DMS114 treated with DMSO at 0.1 percent for 48 hours (cell line): ENCODE measurements around the gene SPECC1.
"Not testable (repeated sequence)": the region's sequence is repeated elsewhere in the genome, so short reads cannot be mapped to it uniquely, and the experiment has no call there.

Experiments used
- DNase-seq: peaks from one replicate; lab custom pipeline; 2025; ENCODE audit not compliant: unreplicated experiment; lab: John Stamatoyannopoulos, UW

Gene SPECC1

GRCh38 chr17:20170085-20170484 is 160.9 kb downstream of the SPECC1 start:
- DNase-seq: no peak

GRCh38 chr17:20171741-20172365 is 162.7 kb downstream of the SPECC1 start:
- no peak for DNase-seq

- no peak for DNase-seq
Observed at GRCh38 chr17:20172376-20172775, 163.2 kb downstream of the SPECC1 start.

- DNase-seq: no peak
Observed at GRCh38 chr17:20173091-20173490, 163.9 kb downstream of the SPECC1 start.

GRCh38 chr17:20174588-20175265 is 165.6 kb downstream of the SPECC1 start:
- no peak for DNase-seq

- DNase-seq: no peak
Observed at GRCh38 chr17:20179041-20179440, 169.9 kb downstream of the SPECC1 start.

- DNase-seq: no peak
Observed at GRCh38 chr17:20180661-20181060, 171.5 kb downstream of the SPECC1 start.

GRCh38 chr17:20184181-20184580 is 175.0 kb downstream of the SPECC1 start:
- no peak for DNase-seq

- DNase-seq: no peak
Observed at GRCh38 chr17:20184977-20185619, 175.9 kb downstream of the SPECC1 start.

GRCh38 chr17:20187049-20187448 is 177.9 kb downstream of the SPECC1 start:
- no peak for DNase-seq

GRCh38 chr17:20189302-20189701 is 180.1 kb downstream of the SPECC1 start:
- no peak for DNase-seq

- DNase-seq: no peak
Observed at GRCh38 chr17:20189979-20190378, 180.8 kb downstream of the SPECC1 start.

- DNase-seq: no peak
Observed at GRCh38 chr17:20190605-20191004, 181.4 kb downstream of the SPECC1 start.

- DNase-seq: no peak
Observed at GRCh38 chr17:20191056-20191455, 181.9 kb downstream of the SPECC1 start.

- DNase-seq: not testable (repeated sequence)
Observed at GRCh38 chr17:20196286-20196685, 187.1 kb downstream of the SPECC1 start.

GRCh38 chr17:20197272-20197926 is 188.2 kb downstream of the SPECC1 start:
- no peak for DNase-seq

- DNase-seq: no peak
Observed at GRCh38 chr17:20200016-20200795, 191.0 kb downstream of the SPECC1 start.

- DNase-seq: no peak
Observed at GRCh38 chr17:20200865-20201458, 191.8 kb downstream of the SPECC1 start.

- DNase-seq: no peak
Observed at GRCh38 chr17:20202141-20202621, 193.0 kb downstream of the SPECC1 start.

- DNase-seq: no peak
Observed at GRCh38 chr17:20203018-20203417, 193.9 kb downstream of the SPECC1 start.
